WTC11 (cell line): Measurements from ENCODE around the gene NTRK2. TPM values are rescaled to one million over a fixed set of nuclear protein-coding genes. Genes with fewer than 3 reads are reported as not detected.

Experiments used
- ATAC-seq: fragments of 200-7000 bp; cut with Tn5 transposase; 2 replicates; pipeline ENCODE4 v1.10.0; 2021; ENCODE audit warnings: mild to moderate bottlenecking, moderate library complexity
- CTCF ChIA-PET: fragments of 300-600 bp; sonication (Branson Sonifier 250); formaldehyde crosslinking; loops from one replicate; lab custom pipeline; 2021; ENCODE audit warnings: antibody characterized with exemption; lab: Charles Lee
- POLR2A ChIA-PET: fragments of 350-600 bp; sonication (Branson Sonifier 250); formaldehyde crosslinking; loops from one replicate; lab custom pipeline; 2021; ENCODE audit warnings: antibody characterized with exemption; lab: Charles Lee
- DNase-seq: peaks from one replicate; pipeline ENCODE4 v3.0.0; 2021; ENCODE audit warnings: low spot score
- H3K27ac Mint-ChIP-seq: 2 replicates; pipeline ENCODE4 v1.8.0; 2021; ENCODE audit warnings: mixed read lengths
- H3K27me3 Mint-ChIP-seq: 2 replicates; pipeline ENCODE4 v1.8.0; 2021; ENCODE audit warnings: low read depth, mild to moderate bottlenecking, moderate library complexity, mixed read lengths
- H3K36me3 Mint-ChIP-seq: 2 replicates; pipeline ENCODE4 v1.8.0; 2021; ENCODE audit warnings: mixed read lengths
- H3K4me1 Mint-ChIP-seq: 2 replicates; pipeline ENCODE4 v1.8.0; 2022; ENCODE audit warnings: mixed read lengths
- H3K4me3 Mint-ChIP-seq: 2 replicates; pipeline ENCODE4 v1.8.0; 2021; ENCODE audit warnings: mild to moderate bottlenecking, moderate library complexity, mixed read lengths
- H3K9me3 Mint-ChIP-seq: 2 replicates; pipeline ENCODE4 v1.8.0; 2021; ENCODE audit warnings: mixed read lengths
- CREB1 ChIP-seq: sonication (generic); formaldehyde crosslinking; IDR thresholded peaks from 2 replicates; pipeline ENCODE4 v1.8.0; 2023; ENCODE audit warnings: mild to moderate bottlenecking, missing genetic modification reagents
- CREM ChIP-seq: sonication (generic); formaldehyde crosslinking; IDR thresholded peaks from 2 replicates; pipeline ENCODE4 v1.8.1; 2022; ENCODE audit warnings: mild to moderate bottlenecking, missing genetic modification reagents, moderate library complexity
- ELF4 ChIP-seq: sonication (generic); formaldehyde crosslinking; IDR thresholded peaks from 2 replicates; pipeline ENCODE4 v1.8.1; 2022; ENCODE audit warnings: low read depth, mild to moderate bottlenecking, moderate library complexity, missing genetic modification reagents
- FOXP1 ChIP-seq: sonication (generic); formaldehyde crosslinking; IDR thresholded peaks from 2 replicates; pipeline ENCODE4 v1.8.0; 2022; ENCODE audit warnings: missing genetic modification reagents, mild to moderate bottlenecking, moderate library complexity, borderline replicate concordance
- NR3C1 ChIP-seq: sonication (generic); formaldehyde crosslinking; conservative IDR thresholded peaks from 2 replicates; pipeline ENCODE4 v1.8.1; 2023; ENCODE audit warnings: low read depth, mild to moderate bottlenecking, missing genetic modification reagents
- SMAD4 ChIP-seq: sonication (generic); formaldehyde crosslinking; IDR thresholded peaks from 2 replicates; pipeline ENCODE4 v1.8.0; 2022; ENCODE audit warnings: mild to moderate bottlenecking, missing genetic modification reagents
- ZNF121 ChIP-seq: sonication (generic); formaldehyde crosslinking; IDR thresholded peaks from 2 replicates; pipeline ENCODE4 v1.8.0; 2023; ENCODE audit warnings: missing genetic modification reagents
- total RNA-seq: library from RNA; stranded (reverse); gene quantifications from 3 replicates; pipeline ENCODE4 v1.2.3, GENCODE V29; 2021
- TF ChIP-seq, protein P1 (sequence below): sonication (generic); formaldehyde crosslinking; IDR thresholded peaks from 2 replicates; pipeline ENCODE4 v1.8.0; 2022; ENCODE audit warnings: mild to moderate bottlenecking, missing genetic modification reagents
- TF ChIP-seq, protein P2 (sequence below): sonication (generic); formaldehyde crosslinking; IDR thresholded peaks from 2 replicates; pipeline ENCODE4 v1.8.1; 2022; ENCODE audit warnings: mild to moderate bottlenecking, moderate library complexity, missing genetic modification reagents
- TF ChIP-seq, protein P3 (sequence below): fragments of 250-450 bp; sonication (Bioruptor Pico); IDR thresholded peaks from 2 replicates; pipeline ENCODE4 v1.9.0; 2021; ENCODE audit warnings: mild to moderate bottlenecking
- TF ChIP-seq, protein P4 (sequence below): sonication (generic); formaldehyde crosslinking; conservative IDR thresholded peaks from 2 replicates; pipeline ENCODE4 v1.8.1; 2023; ENCODE audit warnings: mild to moderate bottlenecking, low read depth, missing genetic modification reagents, moderate library complexity
- TF ChIP-seq, protein P5 (sequence below): sonication (generic); formaldehyde crosslinking; IDR thresholded peaks from 2 replicates; pipeline ENCODE4 v1.8.0; 2022; ENCODE audit warnings: mild to moderate bottlenecking, missing genetic modification reagents
- TF ChIP-seq, protein P6 (sequence below): fragments of 250-450 bp; sonication (Bioruptor Pico); IDR thresholded peaks from 2 replicates; pipeline ENCODE4 v1.9.0; 2021; ENCODE audit warnings: mild to moderate bottlenecking, borderline replicate concordance
- TF ChIP-seq, protein P7 (sequence below): fragments of 250-450 bp; sonication (Bioruptor Pico); IDR thresholded peaks from 2 replicates; pipeline ENCODE4 v1.8.0; 2021; ENCODE audit warnings: mild to moderate bottlenecking
- TF ChIP-seq, protein P8 (sequence below): fragments of 200-600 bp; IDR thresholded peaks from 2 replicates; pipeline ENCODE4 v1.8.0; 2022; ENCODE audit warnings: antibody characterized with exemption
- TF ChIP-seq, protein P9 (sequence below): sonication (generic); formaldehyde crosslinking; conservative IDR thresholded peaks from 2 replicates; pipeline ENCODE4 v1.8.1; 2022; ENCODE audit warnings: mild to moderate bottlenecking, missing genetic modification reagents
- TF ChIP-seq, protein P10 (sequence below): fragments of 250-450 bp; sonication (Bioruptor Pico); IDR thresholded peaks from 2 replicates; pipeline ENCODE4 v2.1.2; 2022; ENCODE audit warnings: mild to moderate bottlenecking, moderate library complexity

Gene NTRK2
- total RNA-seq, 1 experiment from 2014 or later, result 0.02 TPM

DNA sequence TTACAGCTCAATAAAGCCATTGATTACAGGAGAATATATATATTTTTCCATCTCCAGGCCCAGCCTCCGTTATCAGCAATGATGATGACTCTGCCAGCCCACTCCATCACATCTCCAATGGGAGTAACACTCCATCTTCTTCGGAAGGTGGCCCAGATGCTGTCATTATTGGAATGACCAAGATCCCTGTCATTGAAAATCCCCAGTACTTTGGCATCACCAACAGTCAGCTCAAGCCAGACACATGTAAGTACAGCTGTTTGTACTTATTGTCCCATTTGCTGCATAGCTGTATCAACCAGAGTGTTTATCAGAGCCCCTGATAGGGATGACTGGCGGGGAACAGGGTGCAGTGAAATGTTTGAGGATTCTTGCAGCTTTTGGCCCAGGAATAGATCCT is 197.7 kb downstream of the NTRK2 start:
- ChIA-PET POLR2A (no interaction called here), CTCF (no interaction called here)
- peaks cover 51% of the 10 kb centered on the region for H3K4me1 Mint-ChIP-seq
- H3K36me3 Mint-ChIP-seq, result no peaks in the 10 kb centered on the region
- DNase-seq (no peak), ATAC-seq (no peak)
- H3K9me3 Mint-ChIP-seq, result peaks cover 6% of the 10 kb centered on the region
- no peaks in the 10 kb centered on the region; the same call in 1 of the 2 replicates for H3K27me3 Mint-ChIP-seq
- H3K27ac Mint-ChIP-seq, result no peak overlapping the region
- TF ChIP-seq, protein P1, sequence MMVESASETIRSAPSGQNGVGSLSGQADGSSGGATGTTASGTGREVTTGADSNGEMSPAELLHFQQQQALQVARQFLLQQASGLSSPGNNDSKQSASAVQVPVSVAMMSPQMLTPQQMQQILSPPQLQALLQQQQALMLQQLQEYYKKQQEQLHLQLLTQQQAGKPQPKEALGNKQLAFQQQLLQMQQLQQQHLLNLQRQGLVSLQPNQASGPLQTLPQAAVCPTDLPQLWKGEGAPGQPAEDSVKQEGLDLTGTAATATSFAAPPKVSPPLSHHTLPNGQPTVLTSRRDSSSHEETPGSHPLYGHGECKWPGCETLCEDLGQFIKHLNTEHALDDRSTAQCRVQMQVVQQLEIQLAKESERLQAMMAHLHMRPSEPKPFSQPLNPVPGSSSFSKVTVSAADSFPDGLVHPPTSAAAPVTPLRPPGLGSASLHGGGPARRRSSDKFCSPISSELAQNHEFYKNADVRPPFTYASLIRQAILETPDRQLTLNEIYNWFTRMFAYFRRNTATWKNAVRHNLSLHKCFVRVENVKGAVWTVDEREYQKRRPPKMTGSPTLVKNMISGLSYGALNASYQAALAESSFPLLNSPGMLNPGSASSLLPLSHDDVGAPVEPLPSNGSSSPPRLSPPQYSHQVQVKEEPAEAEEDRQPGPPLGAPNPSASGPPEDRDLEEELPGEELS (CRISPR knock-in tag), result no peak
- TF ChIP-seq CREM (no peak), CREB1 (no peak), SMAD4 (CRISPR knock-in tag) (no peak)
- TF ChIP-seq, protein P2, sequence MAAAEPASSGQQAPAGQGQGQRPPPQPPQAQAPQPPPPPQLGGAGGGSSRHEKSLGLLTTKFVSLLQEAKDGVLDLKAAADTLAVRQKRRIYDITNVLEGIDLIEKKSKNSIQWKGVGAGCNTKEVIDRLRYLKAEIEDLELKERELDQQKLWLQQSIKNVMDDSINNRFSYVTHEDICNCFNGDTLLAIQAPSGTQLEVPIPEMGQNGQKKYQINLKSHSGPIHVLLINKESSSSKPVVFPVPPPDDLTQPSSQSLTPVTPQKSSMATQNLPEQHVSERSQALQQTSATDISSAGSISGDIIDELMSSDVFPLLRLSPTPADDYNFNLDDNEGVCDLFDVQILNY (CRISPR knock-in tag), result no peak
- TF ChIP-seq, protein P3, sequence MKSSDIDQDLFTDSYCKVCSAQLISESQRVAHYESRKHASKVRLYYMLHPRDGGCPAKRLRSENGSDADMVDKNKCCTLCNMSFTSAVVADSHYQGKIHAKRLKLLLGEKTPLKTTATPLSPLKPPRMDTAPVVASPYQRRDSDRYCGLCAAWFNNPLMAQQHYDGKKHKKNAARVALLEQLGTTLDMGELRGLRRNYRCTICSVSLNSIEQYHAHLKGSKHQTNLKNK, result no peak
- TF ChIP-seq, protein P4, sequence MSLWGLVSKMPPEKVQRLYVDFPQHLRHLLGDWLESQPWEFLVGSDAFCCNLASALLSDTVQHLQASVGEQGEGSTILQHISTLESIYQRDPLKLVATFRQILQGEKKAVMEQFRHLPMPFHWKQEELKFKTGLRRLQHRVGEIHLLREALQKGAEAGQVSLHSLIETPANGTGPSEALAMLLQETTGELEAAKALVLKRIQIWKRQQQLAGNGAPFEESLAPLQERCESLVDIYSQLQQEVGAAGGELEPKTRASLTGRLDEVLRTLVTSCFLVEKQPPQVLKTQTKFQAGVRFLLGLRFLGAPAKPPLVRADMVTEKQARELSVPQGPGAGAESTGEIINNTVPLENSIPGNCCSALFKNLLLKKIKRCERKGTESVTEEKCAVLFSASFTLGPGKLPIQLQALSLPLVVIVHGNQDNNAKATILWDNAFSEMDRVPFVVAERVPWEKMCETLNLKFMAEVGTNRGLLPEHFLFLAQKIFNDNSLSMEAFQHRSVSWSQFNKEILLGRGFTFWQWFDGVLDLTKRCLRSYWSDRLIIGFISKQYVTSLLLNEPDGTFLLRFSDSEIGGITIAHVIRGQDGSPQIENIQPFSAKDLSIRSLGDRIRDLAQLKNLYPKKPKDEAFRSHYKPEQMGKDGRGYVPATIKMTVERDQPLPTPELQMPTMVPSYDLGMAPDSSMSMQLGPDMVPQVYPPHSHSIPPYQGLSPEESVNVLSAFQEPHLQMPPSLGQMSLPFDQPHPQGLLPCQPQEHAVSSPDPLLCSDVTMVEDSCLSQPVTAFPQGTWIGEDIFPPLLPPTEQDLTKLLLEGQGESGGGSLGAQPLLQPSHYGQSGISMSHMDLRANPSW (CRISPR knock-in tag), result no peak
- TF ChIP-seq, protein P5, sequence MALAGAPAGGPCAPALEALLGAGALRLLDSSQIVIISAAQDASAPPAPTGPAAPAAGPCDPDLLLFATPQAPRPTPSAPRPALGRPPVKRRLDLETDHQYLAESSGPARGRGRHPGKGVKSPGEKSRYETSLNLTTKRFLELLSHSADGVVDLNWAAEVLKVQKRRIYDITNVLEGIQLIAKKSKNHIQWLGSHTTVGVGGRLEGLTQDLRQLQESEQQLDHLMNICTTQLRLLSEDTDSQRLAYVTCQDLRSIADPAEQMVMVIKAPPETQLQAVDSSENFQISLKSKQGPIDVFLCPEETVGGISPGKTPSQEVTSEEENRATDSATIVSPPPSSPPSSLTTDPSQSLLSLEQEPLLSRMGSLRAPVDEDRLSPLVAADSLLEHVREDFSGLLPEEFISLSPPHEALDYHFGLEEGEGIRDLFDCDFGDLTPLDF, result no peak
- TF ChIP-seq, protein P6, sequence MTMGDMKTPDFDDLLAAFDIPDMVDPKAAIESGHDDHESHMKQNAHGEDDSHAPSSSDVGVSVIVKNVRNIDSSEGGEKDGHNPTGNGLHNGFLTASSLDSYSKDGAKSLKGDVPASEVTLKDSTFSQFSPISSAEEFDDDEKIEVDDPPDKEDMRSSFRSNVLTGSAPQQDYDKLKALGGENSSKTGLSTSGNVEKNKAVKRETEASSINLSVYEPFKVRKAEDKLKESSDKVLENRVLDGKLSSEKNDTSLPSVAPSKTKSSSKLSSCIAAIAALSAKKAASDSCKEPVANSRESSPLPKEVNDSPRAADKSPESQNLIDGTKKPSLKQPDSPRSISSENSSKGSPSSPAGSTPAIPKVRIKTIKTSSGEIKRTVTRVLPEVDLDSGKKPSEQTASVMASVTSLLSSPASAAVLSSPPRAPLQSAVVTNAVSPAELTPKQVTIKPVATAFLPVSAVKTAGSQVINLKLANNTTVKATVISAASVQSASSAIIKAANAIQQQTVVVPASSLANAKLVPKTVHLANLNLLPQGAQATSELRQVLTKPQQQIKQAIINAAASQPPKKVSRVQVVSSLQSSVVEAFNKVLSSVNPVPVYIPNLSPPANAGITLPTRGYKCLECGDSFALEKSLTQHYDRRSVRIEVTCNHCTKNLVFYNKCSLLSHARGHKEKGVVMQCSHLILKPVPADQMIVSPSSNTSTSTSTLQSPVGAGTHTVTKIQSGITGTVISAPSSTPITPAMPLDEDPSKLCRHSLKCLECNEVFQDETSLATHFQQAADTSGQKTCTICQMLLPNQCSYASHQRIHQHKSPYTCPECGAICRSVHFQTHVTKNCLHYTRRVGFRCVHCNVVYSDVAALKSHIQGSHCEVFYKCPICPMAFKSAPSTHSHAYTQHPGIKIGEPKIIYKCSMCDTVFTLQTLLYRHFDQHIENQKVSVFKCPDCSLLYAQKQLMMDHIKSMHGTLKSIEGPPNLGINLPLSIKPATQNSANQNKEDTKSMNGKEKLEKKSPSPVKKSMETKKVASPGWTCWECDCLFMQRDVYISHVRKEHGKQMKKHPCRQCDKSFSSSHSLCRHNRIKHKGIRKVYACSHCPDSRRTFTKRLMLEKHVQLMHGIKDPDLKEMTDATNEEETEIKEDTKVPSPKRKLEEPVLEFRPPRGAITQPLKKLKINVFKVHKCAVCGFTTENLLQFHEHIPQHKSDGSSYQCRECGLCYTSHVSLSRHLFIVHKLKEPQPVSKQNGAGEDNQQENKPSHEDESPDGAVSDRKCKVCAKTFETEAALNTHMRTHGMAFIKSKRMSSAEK (CRISPR knock-in tag), result no peak
- TF ChIP-seq, protein P7, sequence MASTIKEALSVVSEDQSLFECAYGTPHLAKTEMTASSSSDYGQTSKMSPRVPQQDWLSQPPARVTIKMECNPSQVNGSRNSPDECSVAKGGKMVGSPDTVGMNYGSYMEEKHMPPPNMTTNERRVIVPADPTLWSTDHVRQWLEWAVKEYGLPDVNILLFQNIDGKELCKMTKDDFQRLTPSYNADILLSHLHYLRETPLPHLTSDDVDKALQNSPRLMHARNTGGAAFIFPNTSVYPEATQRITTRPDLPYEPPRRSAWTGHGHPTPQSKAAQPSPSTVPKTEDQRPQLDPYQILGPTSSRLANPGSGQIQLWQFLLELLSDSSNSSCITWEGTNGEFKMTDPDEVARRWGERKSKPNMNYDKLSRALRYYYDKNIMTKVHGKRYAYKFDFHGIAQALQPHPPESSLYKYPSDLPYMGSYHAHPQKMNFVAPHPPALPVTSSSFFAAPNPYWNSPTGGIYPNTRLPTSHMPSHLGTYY (CRISPR knock-in tag), result no peak
- no peak overlapping the region for H3K4me3 Mint-ChIP-seq

DNA sequence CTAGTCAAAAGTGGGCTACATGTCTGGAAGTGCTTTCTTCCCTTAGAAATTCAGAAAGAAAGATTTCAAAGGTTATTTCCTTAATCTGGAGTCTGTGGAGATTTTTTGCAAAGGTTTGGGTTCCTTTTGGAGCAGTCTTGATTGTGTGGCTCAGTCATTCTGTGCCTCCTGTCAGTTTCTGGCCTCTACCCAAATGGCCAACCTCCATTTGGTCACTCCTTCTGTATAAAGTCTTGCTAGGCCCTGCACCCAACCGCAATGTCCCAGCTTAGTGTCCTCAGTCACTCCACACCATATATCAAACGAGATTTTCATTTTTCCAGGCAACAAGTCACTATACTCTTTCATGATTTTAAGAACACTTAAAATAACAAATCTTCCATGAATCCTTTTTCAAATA is 199.6 kb downstream of the NTRK2 start:
- Mint-ChIP-seq H3K4me3 (no peak overlapping the region), H3K4me1 (peaks cover 35% of the 10 kb centered on the region), H3K27me3 (no peaks in the 10 kb centered on the region; the same call in 1 of the 2 replicates), H3K27ac (no peak overlapping the region), H3K36me3 (no peaks in the 10 kb centered on the region), H3K9me3 (peaks cover 6% of the 10 kb centered on the region)
- POLR2A ChIA-PET, result no interaction called here
- DNase-seq, result no peak
- CTCF ChIA-PET, result no interaction called here
- ATAC-seq, result no peak
- TF ChIP-seq NR3C1 (CRISPR knock-in tag) (no peak), ELF4 (CRISPR knock-in tag) (no peak), ZNF121 (CRISPR knock-in tag) (no peak), FOXP1 (CRISPR knock-in tag) (no peak)
- TF ChIP-seq, protein P8, sequence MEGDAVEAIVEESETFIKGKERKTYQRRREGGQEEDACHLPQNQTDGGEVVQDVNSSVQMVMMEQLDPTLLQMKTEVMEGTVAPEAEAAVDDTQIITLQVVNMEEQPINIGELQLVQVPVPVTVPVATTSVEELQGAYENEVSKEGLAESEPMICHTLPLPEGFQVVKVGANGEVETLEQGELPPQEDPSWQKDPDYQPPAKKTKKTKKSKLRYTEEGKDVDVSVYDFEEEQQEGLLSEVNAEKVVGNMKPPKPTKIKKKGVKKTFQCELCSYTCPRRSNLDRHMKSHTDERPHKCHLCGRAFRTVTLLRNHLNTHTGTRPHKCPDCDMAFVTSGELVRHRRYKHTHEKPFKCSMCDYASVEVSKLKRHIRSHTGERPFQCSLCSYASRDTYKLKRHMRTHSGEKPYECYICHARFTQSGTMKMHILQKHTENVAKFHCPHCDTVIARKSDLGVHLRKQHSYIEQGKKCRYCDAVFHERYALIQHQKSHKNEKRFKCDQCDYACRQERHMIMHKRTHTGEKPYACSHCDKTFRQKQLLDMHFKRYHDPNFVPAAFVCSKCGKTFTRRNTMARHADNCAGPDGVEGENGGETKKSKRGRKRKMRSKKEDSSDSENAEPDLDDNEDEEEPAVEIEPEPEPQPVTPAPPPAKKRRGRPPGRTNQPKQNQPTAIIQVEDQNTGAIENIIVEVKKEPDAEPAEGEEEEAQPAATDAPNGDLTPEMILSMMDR, result no peak
- TF ChIP-seq, protein P9, sequence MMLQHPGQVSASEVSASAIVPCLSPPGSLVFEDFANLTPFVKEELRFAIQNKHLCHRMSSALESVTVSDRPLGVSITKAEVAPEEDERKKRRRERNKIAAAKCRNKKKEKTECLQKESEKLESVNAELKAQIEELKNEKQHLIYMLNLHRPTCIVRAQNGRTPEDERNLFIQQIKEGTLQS (CRISPR knock-in tag), result no peak
- TF ChIP-seq, protein P2 (CRISPR knock-in tag), result no peak
- TF ChIP-seq, protein P10, sequence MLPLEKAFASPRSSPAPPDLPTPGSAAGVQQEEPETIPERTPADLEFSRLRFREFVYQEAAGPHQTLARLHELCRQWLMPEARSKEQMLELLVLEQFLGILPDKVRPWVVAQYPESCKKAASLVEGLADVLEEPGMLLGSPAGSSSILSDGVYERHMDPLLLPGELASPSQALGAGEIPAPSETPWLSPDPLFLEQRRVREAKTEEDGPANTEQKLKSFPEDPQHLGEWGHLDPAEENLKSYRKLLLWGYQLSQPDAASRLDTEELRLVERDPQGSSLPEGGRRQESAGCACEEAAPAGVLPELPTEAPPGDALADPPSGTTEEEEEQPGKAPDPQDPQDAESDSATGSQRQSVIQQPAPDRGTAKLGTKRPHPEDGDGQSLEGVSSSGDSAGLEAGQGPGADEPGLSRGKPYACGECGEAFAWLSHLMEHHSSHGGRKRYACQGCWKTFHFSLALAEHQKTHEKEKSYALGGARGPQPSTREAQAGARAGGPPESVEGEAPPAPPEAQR (CRISPR knock-in tag), result no peak
